Dermis microvascular lymphatic vessel endothelial cell (primary cell): ENCODE results near the gene STK26. TPM values are rescaled to one million over a fixed set of nuclear protein-coding genes. Genes with fewer than 3 reads are reported as not detected.
"Not testable (repeated sequence)": the region's sequence is repeated elsewhere in the genome, so short reads cannot be mapped to it uniquely, and the experiment has no call there.

ENCODE experiments used
- DNase-seq, 2 donors: peaks; one replicate each; pipeline versions ENCODE4 v3.0.0 to v3.0.0-alpha.2; 2010; ENCODE audit warnings: low read depth in 2 of 2
- total RNA-seq: library from RNA; depleted of rRNA; stranded (reverse); fragments of >200 nt; gene quantifications from 2 replicates; pipeline ENCODE4 v1.2.1, GENCODE V29; 2014

STK26 gene
- total RNA-seq, 1 donor from 2014 or later = 0.51 TPM

DNA sequence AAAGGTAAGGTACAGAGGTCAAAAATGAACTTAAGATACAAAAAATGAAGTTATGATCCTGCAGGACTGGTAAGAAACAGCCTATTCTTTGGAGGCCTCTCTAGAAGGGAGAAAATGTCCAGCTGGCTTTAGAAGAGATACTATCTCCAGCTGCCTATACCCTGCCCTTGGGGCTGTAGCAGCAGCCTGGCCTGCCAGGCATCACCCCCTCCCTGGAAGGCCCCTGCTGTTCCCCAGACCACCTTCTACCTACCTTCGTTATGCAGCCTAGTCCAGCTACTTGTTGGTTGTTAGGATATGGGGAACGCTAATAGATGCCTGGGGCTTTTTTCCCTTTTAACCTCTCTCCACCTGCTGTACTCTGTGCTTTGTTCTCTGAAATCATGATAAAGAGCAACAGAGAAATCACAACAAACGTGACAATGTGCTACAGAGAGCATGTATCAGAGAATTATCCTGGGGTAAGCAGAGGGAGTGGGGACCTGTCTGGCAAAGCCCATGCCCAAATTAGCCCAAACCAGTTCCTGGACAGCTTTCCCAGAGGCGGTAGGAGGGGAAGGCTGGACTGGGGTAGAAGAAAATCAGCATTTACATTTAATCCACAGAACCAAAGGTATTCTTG lies 70.2 kb downstream of the STK26 start:
- no peak for DNase-seq

- DNase-seq = no peak
These were observed 71.1 kb downstream of the STK26 start for GRCh38 chrX:132094164-132094563.

DNA sequence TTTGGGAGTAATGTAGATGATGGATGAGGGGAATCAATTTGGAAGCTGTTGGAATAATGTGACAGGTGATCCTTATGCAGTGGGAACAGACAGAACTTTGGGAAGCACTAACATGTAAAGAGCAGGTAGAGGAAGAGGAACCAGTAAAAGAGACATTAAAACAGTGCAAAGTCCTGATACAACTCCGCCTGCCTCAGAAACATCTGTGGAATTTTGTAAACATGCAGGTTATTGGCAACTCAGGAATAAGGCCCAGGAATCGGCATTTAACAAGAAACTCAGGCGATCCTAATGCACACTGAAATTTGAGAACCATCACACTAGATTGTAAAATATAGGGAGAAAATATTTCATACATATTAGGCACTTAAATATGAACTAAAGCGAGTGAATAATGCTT lies 75.6 kb downstream of the STK26 start:
- DNase-seq = not testable (repeated sequence)

GRCh38 chrX:132101206-132101605 lies 78.1 kb downstream of the STK26 start:
- no peak for DNase-seq

GRCh38 chrX:132101799-132102198 lies 78.7 kb downstream of the STK26 start:
- DNase-seq = no peak

DNA sequence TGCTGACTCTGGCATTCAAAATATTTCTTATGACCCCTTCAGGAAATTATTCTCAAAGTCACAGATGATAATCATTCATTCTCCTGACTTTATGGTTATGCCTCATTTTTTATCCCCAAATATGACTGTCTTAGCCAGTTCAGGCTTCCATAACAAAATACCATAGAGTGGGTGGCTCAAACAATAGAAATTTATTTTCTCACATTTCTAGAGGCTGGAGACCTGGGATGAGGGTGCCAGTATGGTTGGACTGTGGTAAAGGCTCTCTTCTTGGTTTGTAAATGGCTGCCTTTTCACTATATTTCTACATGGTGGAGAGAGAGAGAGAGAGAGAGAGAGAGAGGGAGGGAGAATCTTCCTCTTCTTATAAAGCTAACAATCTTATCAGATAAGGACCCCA lies 84.2 kb downstream of the STK26 start:
- DNase-seq = no peak

DNA sequence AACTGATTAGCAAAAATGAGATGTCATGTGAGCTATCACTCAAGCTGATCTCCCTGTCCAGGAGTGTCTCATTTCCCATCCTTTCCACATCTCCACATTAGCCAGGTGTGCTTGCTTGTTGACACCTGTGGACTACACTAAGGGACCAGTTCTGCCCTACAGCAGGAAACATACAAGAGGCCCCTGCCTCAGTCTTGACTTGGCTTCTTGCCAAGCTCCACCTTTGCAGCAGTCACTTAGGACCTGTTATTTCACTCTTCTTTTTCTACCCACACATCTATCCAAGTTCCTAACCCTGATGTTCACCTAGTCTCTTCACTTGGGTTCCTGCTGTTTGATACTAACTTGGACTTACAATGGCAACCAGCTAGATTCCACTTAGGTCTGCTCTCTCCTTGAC lies 91.5 kb downstream of the STK26 start:
- DNase-seq = no peak

GRCh38 chrX:132115792-132116191 lies 92.7 kb downstream of the STK26 start:
- DNase-seq = no peak

GRCh38 chrX:132118358-132118757 lies 95.3 kb downstream of the STK26 start:
- no peak for DNase-seq

- DNase-seq = no peak
These were observed 96.2 kb downstream of the STK26 start for GRCh38 chrX:132119283-132119682.

GRCh38 chrX:132119821-132120515 lies 96.9 kb downstream of the STK26 start:
- no peak for DNase-seq

GRCh38 chrX:132120913-132121312 lies 97.8 kb downstream of the STK26 start:
- no peak for DNase-seq

Other genes with a start within 250 kb of the STK26 start
- not detected in 2 replicates for gene FRMD7, start 104.7 kb downstream of the STK26 start, total RNA-seq
- gene RAP2C, start 196.1 kb downstream of the STK26 start, total RNA-seq = 10.9 and 12.3 TPM in 2 replicates